ENCODE results near the gene DBF4B.

DNA sequence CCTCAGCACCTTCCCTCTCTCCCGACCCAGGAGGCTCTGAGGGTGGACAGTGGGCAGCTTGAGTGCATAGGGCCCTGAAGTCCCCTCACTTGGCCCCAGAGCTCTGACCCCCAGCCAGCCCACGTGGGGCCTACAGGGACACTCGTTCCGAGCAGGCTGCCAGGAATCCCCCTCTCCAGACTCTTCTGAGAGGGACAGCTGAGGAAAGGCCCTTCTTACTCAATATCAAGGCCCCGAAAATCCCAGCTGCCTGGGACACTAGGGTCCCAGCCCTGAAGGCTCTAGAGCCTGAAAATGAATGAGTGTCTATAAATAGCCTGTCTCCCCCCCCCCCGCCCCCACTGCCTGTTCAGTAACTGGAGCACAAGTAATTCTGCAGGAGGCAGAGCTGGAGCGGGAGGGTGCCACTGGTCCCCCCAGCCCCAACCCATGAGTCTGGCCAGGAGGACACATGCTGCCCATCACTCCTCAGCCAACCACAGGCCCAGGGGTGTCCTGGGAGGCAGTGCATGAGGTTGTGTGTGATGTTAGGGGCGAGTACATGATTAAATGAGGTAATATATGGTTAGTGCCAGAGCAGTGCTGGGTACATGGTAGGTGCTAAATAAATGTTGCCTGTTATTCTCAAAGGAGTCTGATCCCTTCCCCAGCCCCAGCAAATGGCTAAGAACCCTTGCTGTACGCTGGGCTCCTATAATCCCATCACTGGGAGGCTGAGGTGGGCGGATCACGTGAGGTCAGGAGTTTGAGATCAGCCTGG, 61.9 kb downstream of the DBF4B start:
- TF ChIP-seq, protein P1, sequence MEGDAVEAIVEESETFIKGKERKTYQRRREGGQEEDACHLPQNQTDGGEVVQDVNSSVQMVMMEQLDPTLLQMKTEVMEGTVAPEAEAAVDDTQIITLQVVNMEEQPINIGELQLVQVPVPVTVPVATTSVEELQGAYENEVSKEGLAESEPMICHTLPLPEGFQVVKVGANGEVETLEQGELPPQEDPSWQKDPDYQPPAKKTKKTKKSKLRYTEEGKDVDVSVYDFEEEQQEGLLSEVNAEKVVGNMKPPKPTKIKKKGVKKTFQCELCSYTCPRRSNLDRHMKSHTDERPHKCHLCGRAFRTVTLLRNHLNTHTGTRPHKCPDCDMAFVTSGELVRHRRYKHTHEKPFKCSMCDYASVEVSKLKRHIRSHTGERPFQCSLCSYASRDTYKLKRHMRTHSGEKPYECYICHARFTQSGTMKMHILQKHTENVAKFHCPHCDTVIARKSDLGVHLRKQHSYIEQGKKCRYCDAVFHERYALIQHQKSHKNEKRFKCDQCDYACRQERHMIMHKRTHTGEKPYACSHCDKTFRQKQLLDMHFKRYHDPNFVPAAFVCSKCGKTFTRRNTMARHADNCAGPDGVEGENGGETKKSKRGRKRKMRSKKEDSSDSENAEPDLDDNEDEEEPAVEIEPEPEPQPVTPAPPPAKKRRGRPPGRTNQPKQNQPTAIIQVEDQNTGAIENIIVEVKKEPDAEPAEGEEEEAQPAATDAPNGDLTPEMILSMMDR (IDR thresholded peaks at IDR 0.05; ENCODE audit: borderline replicate concordance, extremely low read depth, low read length, poor library complexity, severe bottlenecking), result no peak
- no peak for TF ChIP-seq EZH2 (IDR thresholded peaks at IDR 0.05; ENCODE audit: borderline replicate concordance, low read depth, low read length, severe bottlenecking)

Measured in DND-41 (cell line).